ENCODE results near the gene TNIK. TPM values are rescaled to one million over a fixed set of nuclear protein-coding genes. Genes with fewer than 3 reads are reported as not detected.

TNIK gene
- total and polyA plus RNA-seq, 10 of the 15 experiments (the other 5 are each of a cell fraction or from before 2014, with no cell fraction given): 13.9 to 74.3 (median 48.2) TPM

DNA sequence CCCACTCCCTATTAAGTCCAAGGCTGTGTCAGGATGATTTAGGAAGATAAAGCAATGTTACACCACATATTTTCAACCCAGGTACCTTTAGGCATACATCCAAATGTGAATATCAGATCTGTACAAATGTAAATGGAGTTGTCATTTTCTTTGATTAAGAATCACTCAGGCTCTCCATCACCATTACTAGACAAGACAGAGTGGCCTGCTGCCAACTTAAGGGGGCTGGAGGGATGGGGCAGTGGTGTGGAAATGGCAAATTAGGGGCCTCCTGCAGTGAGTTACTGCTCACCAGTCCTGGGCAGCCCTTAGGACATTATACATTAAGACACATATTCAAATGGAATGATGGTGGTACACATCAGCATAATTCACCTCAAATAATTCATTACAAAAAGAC, 211.0 kb downstream of the TNIK start:
- Histone ChIP-seq H3K4me1 (ENCODE audit: control insufficient read depth, insufficient read depth, low read length) (peaks cover 75% of the 10 kb centered on the region), H3K4me2 (ENCODE audit: control insufficient read depth, insufficient read depth) (peak overlapping the region; percentile 82), H3K4me3 (peak overlapping the region; percentile 53), H2AFZ (ENCODE audit: control insufficient read depth, low read depth, low read length) (no peak overlapping the region), H3K36me3 (ENCODE audit: control insufficient read depth in 2 of 2, insufficient read depth in 2 of 2, low read length in 1 of 2) (0 out of 4 replicates have a peak, but pooled peaks cover 0 to 4% of the 10 kb centered on the region in 2 experiments), H4K20me1 (ENCODE audit: control insufficient read depth, insufficient read depth) (no peaks in the 10 kb centered on the region), H3K9me3 (replicated peaks; ENCODE audit: control insufficient read depth, insufficient read depth, low read length) (no peaks in the 10 kb centered on the region; the same call in 1 of the 3 replicates), H3K9ac (ENCODE audit: control insufficient read depth, insufficient read depth, low read length) (peak overlapping the region; percentile 45), H3K27me3 (replicated peaks in 1 of 2; ENCODE audit: control insufficient read depth in 2 of 2, insufficient read depth in 2 of 2, low read length in 1 of 2) (no peaks in the 10 kb centered on the region), H3K79me2 (ENCODE audit: control insufficient read depth, insufficient read depth, low read length) (peaks cover 89% of the 10 kb centered on the region), H3K27ac (ENCODE audit: control insufficient read depth, insufficient read depth) (peak overlapping the region; percentile 80)
- 0 out of 2 replicates have a peak, but pooled peaks have one; percentile 29 for TF ChIP-seq SMARCA5 (IDR thresholded peaks at IDR 0.05)
- no peak for TF ChIP-seq IKZF1 (conservative IDR thresholded peaks at IDR 0.05)
- BruUV-seq (replicated peaks): no TSS peak
- FAIRE-seq (no peak), ATAC-seq (peak; percentile 32), DNase-seq (ENCODE audit: low read depth, low spot score) (no peak)
- intact Hi-C loops (cut with micrococcal nuclease; ENCODE audit: unreplicated experiment): loop anchor here (5.0 kb wide), 1 partner anchor 33 kb away; no protein-coding TSS in a partner anchor
- ChIA-PET POLR2A (interaction anchor here (0.8 to 3.6 kb wide), 9 partner anchors 9 to 60 kb away, joined by 3 to 22 read pairs (median 5); no protein-coding TSS in a partner anchor), RAD21 (ENCODE audit: unreplicated experiment) (interaction anchor here (0.7 to 6.5 kb wide), 22 partner anchors 8 to 523 kb away, joined by 3 to 48 read pairs (median 5); no protein-coding TSS in a partner anchor), CTCF (interaction anchor here (1.0 to 4.3 kb wide), 11 partner anchors 8 to 99 kb away, joined by 3 to 25 read pairs (median 7); no protein-coding TSS in a partner anchor), SMC1A (ENCODE audit: uncharacterized antibody, unreplicated experiment) (interaction anchor here (0.6 to 23.0 kb wide), 29 partner anchors 8 to 317 kb away, joined by 3 to 657 read pairs (median 5); no protein-coding TSS in a partner anchor)
- in situ Hi-C loops (cut with MboI): no loop called here

DNA sequence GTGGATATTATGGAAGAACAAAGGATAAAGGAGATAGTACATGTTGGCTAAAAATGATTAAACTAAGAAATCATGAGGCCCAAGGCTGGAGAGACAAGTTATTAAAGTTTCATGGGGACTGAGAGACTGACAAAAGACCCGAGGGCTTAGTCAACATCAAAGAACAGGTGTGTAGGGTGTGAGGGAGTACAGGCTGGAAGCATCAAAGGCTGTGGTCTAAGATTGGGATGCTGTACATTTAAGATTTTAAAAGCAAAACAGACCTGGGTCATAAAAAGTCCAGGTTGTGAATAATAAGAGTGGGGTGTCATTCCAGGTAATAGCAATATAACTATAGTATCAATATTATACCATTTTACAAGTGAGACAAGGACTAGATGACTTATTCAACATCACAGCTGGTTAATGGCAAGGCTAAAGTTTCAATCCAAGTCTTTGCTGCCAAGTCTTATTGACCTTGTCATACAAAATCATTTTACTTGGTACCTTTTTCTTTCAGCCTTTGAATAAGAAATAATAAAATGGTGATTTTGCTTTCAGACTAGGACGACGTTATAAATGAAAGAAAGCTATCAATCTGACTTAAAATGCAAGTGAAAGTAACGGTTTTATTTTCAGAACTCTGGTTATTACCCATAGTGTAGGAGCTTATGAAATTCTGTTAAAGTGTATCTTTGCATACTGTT, 211.6 kb downstream of the TNIK start:
- Histone ChIP-seq H3K4me2 (ENCODE audit: control insufficient read depth, insufficient read depth) (peak overlapping the region; percentile 82), H3K9ac (ENCODE audit: control insufficient read depth, insufficient read depth, low read length) (peak overlapping the region; percentile 43), H3K4me1 (ENCODE audit: control insufficient read depth, insufficient read depth, low read length) (peaks cover 68% of the 10 kb centered on the region), H4K20me1 (ENCODE audit: control insufficient read depth, insufficient read depth) (no peaks in the 10 kb centered on the region), H3K9me3 (replicated peaks; ENCODE audit: control insufficient read depth, insufficient read depth, low read length) (no peaks in the 10 kb centered on the region; the same call in 1 of the 3 replicates), H3K4me3 (peak overlapping the region; percentile 53), H3K36me3 (ENCODE audit: control insufficient read depth in 2 of 2, insufficient read depth in 2 of 2, low read length in 1 of 2) (0 out of 4 replicates have a peak, but pooled peaks cover 0 to 4% of the 10 kb centered on the region in 2 experiments), H3K79me2 (ENCODE audit: control insufficient read depth, insufficient read depth, low read length) (peaks cover 86% of the 10 kb centered on the region), H2AFZ (ENCODE audit: control insufficient read depth, low read depth, low read length) (no peak overlapping the region), H3K27me3 (replicated peaks in 1 of 2; ENCODE audit: control insufficient read depth in 2 of 2, insufficient read depth in 2 of 2, low read length in 1 of 2) (no peaks in the 10 kb centered on the region), H3K27ac (ENCODE audit: control insufficient read depth, insufficient read depth) (peak overlapping the region; percentile 80)
- in situ Hi-C loops (cut with MboI) (no loop called here), intact Hi-C loops (cut with micrococcal nuclease; ENCODE audit: unreplicated experiment) (loop anchor here (5.0 kb wide), 1 partner anchor 34 kb away; no protein-coding TSS in a partner anchor)
- DNase-seq (ENCODE audit: low read depth, low spot score) (no peak), FAIRE-seq (peak; percentile 79), ATAC-seq (peak; percentile 80)
- 1% methylated on average over 4 of the region's 4 CpGs for WGBS (ENCODE audit: insufficient coverage, insufficient replicate concordance, low lambda C conversion rate, missing lambda C conversion rate)
- SMC1A ChIA-PET (ENCODE audit: uncharacterized antibody, unreplicated experiment): interaction anchor here (0.7 to 23.0 kb wide), 23 partner anchors 9 to 317 kb away, joined by 3 to 657 read pairs (median 9); no protein-coding TSS in a partner anchor
- BruUV-seq (replicated peaks): no TSS peak
- POLR2A ChIA-PET: interaction anchor here (0.9 to 3.6 kb wide), 8 partner anchors 9 to 60 kb away, joined by 3 to 22 read pairs (median 4); no protein-coding TSS in a partner anchor
- CTCF ChIA-PET: interaction anchor here (1.0 to 4.3 kb wide), 8 partner anchors 8 to 61 kb away, joined by 3 to 25 read pairs (median 6); no protein-coding TSS in a partner anchor
- RAD21 ChIA-PET (ENCODE audit: unreplicated experiment): interaction anchor here (0.7 to 6.5 kb wide), 19 partner anchors 8 to 524 kb away, joined by 3 to 48 read pairs (median 5); no protein-coding TSS in a partner anchor
- TF ChIP-seq, protein P1, sequence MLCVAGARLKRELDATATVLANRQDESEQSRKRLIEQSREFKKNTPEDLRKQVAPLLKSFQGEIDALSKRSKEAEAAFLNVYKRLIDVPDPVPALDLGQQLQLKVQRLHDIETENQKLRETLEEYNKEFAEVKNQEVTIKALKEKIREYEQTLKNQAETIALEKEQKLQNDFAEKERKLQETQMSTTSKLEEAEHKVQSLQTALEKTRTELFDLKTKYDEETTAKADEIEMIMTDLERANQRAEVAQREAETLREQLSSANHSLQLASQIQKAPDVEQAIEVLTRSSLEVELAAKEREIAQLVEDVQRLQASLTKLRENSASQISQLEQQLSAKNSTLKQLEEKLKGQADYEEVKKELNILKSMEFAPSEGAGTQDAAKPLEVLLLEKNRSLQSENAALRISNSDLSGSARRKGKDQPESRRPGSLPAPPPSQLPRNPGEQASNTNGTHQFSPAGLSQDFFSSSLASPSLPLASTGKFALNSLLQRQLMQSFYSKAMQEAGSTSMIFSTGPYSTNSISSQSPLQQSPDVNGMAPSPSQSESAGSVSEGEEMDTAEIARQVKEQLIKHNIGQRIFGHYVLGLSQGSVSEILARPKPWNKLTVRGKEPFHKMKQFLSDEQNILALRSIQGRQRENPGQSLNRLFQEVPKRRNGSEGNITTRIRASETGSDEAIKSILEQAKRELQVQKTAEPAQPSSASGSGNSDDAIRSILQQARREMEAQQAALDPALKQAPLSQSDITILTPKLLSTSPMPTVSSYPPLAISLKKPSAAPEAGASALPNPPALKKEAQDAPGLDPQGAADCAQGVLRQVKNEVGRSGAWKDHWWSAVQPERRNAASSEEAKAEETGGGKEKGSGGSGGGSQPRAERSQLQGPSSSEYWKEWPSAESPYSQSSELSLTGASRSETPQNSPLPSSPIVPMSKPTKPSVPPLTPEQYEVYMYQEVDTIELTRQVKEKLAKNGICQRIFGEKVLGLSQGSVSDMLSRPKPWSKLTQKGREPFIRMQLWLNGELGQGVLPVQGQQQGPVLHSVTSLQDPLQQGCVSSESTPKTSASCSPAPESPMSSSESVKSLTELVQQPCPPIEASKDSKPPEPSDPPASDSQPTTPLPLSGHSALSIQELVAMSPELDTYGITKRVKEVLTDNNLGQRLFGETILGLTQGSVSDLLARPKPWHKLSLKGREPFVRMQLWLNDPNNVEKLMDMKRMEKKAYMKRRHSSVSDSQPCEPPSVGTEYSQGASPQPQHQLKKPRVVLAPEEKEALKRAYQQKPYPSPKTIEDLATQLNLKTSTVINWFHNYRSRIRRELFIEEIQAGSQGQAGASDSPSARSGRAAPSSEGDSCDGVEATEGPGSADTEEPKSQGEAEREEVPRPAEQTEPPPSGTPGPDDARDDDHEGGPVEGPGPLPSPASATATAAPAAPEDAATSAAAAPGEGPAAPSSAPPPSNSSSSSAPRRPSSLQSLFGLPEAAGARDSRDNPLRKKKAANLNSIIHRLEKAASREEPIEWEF (IDR thresholded peaks at IDR 0.05; ENCODE audit: insufficient replicate concordance, low read depth, low read length): no peak
- no peak for TF ChIP-seq SMC3 (IDR thresholded peaks at IDR 0.05; ENCODE audit: borderline replicate concordance, low read length)
- TF ChIP-seq, protein P2, sequence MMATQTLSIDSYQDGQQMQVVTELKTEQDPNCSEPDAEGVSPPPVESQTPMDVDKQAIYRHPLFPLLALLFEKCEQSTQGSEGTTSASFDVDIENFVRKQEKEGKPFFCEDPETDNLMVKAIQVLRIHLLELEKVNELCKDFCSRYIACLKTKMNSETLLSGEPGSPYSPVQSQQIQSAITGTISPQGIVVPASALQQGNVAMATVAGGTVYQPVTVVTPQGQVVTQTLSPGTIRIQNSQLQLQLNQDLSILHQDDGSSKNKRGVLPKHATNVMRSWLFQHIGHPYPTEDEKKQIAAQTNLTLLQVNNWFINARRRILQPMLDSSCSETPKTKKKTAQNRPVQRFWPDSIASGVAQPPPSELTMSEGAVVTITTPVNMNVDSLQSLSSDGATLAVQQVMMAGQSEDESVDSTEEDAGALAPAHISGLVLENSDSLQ (IDR thresholded peaks at IDR 0.05): peak; percentile 53; the same call in 1 of the 2 replicates
- TF ChIP-seq FOXM1 (IDR thresholded peaks at IDR 0.05; ENCODE audit: low read depth, low read length): peak; percentile 92
- peak; percentile 98 for TF ChIP-seq MEF2A (IDR thresholded peaks at IDR 0.05; ENCODE audit: insufficient read depth, low read depth, low read length)
- TF ChIP-seq NFIC (IDR thresholded peaks at IDR 0.05; ENCODE audit: low read depth, low read length): peak; percentile 98

All from GM12878 (cell line).